Gastrocnemius medialis (tissue), 4 donors: ENCODE results near the gene HSP90AB1. TPM values are rescaled to one million over a fixed set of nuclear protein-coding genes. Genes with fewer than 3 reads are reported as not detected.

ENCODE experiments used
- ATAC-seq, 2 donors: fragments of 150-250 bp; one replicate each; pipeline ENCODE4 v1.9.1; 2016
- DNase-seq, 2 donors: peaks; one replicate each; pipeline ENCODE4 v3.0.0-alpha.2; 2019
- H3K27ac ChIP-seq, 4 donors: fragments of 200-600 bp; sonication (generic); 1 replicate in 1 of 4; 2 replicates in 3 of 4; pipeline ENCODE4 v1.5.1; 2016 to 2018; ENCODE audit warnings: mild to moderate bottlenecking in 2 of 4, moderate library complexity in 1 of 4
- H3K27me3 ChIP-seq, 3 donors: fragments of 200-600 bp; sonication (generic) in 2 of 3; 1 replicate in 1 of 3; 2 replicates in 2 of 3; pipeline versions ENCODE4 v1.5.1 to v1.6.0; 2016 to 2019; ENCODE audit warnings: mild to moderate bottlenecking in 1 of 3, moderate library complexity in 1 of 3
- H3K36me3 ChIP-seq, 2 donors: fragments of 200-600 bp; sonication (generic) in 1 of 2; one replicate each; pipeline ENCODE4 v1.5.1; 2017 to 2018
- H3K4me1 ChIP-seq, 2 donors: fragments of 200-600 bp; sonication (generic) in 1 of 2; one replicate each; pipeline ENCODE4 v1.5.1; 2016 to 2017; ENCODE audit warnings: mild to moderate bottlenecking in 2 of 2
- H3K4me3 ChIP-seq, 4 donors: fragments of 200-600 bp; sonication (generic) in 3 of 4; 1 replicate in 1 of 4; 2 replicates in 3 of 4; pipeline ENCODE4 v1.5.1; 2016 to 2019; ENCODE audit warnings: mild to moderate bottlenecking in 2 of 4
- H3K9me3 ChIP-seq, 3 donors: fragments of 200-600 bp; sonication (generic) in 2 of 3; 1 replicate in 1 of 3; 2 replicates in 2 of 3; pipeline ENCODE4 v1.5.1; 2016 to 2019
- CTCF ChIP-seq, 5 experiments: fragments of 450-650 bp in 3 of 5; fragments of 200-600 bp in 2 of 5; sonication (generic) in 2 of 5; IDR thresholded peaks in 4 of 5; conservative IDR thresholded peaks in 1 of 5; 1 replicate in 4 of 5; 2 replicates in 1 of 5; pipeline ENCODE4 v1.5.1; 2016 to 2019; ENCODE audit warnings: antibody characterized with exemption in 5 of 5, mild to moderate bottlenecking in 3 of 5, moderate library complexity in 3 of 5
- POLR2A ChIP-seq, 2 donors: fragments of 450-650 bp; IDR thresholded peaks; one replicate each; pipeline ENCODE4 v1.6.1; 2017; ENCODE audit warnings: antibody characterized with exemption in 2 of 2, mild to moderate bottlenecking in 2 of 2, moderate library complexity in 2 of 2
- in situ Hi-C, 4 donors: fragments of 200-750 bp; cut with MboI; loops; one replicate each; pipeline versions ENCODE4 v1.15.0 to v1.8.0; 2017; ENCODE audit warnings: low sequenced_read_pairs in 4 of 4
- intact Hi-C: fragments of 100-400 bp; cut with DNase I; formaldehyde crosslinking; loops from one replicate; pipeline ENCODE4 v1.15.1; 2023; ENCODE audit warnings: low total_unique reads
- total RNA-seq, 4 donors: library from RNA; depleted of rRNA; stranded (reverse); fragments of >200 nt; gene quantifications; one replicate each; pipeline versions ENCODE4 v1.1.0 to v1.2.3, GENCODE V29; 2016

HSP90AB1 gene
- total RNA-seq, 4 donors from 2014 or later: 878 to 1,576 (median 1,106) TPM

GRCh38 chr6:44249082-44249748 lies 2.3 kb downstream of the HSP90AB1 start:
- Histone ChIP-seq H3K27ac (peak overlapping the region; percentile 93 to 99 (median 98)), H3K4me1 (peaks cover 25 to 27% of the 10 kb centered on the region in 2 donors), H3K27me3 (no peaks in the 10 kb centered on the region), H3K4me3 (peak overlapping the region in 3 of 4 donors; percentile 83 to 98 (median 94)), H3K9me3 (no peaks in the 10 kb centered on the region), H3K36me3 (peaks cover 2 to 57% of the 10 kb centered on the region in 2 donors)
- intact Hi-C loops: loop anchor here (5.0 kb wide), 3 partner anchors 122 to 622 kb away; partner anchors contain the start of genes GTPBP2, MRPL14, TMEM63B and VEGFA
- ATAC-seq (no peak), DNase-seq (no peak)
- TF ChIP-seq CTCF (IDR thresholded peaks at IDR 0.05 in 4 of 5, conservative IDR thresholded peaks at IDR 0.05 in 1 of 5) (no peak), POLR2A (IDR thresholded peaks at IDR 0.05) (no peak)
- in situ Hi-C loops: loop anchor here in 1 of 4 donors (25.0 kb wide), 1 partner anchor 137 kb away; no protein-coding TSS in a partner anchor

DNA sequence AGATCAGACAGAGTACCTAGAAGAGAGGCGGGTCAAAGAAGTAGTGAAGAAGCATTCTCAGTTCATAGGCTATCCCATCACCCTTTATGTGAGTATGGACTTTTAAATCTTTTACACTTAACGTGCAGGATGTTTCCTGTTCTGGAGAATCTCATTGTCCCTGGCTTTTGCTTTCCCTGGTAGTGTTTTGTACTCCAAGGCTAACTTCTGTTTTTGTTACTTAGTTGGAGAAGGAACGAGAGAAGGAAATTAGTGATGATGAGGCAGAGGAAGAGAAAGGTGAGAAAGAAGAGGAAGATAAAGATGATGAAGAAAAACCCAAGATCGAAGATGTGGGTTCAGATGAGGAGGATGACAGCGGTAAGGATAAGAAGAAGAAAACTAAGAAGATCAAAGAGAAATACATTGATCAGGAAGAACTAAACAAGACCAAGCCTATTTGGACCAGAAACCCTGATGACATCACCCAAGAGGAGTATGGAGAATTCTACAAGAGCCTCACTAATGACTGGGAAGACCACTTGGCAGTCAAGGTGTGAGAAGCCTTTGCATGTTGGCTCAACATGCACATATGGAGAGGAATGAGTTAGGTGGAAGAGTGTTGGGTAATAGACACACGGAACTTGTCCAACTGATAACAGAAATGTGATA lies 3.3 kb downstream of the HSP90AB1 start:
- in situ Hi-C loops (no loop called here), intact Hi-C loops (no loop called here)
- H3K4me3 ChIP-seq: no peak overlapping the region
- TF ChIP-seq POLR2A (IDR thresholded peaks at IDR 0.05): no peak
- no peak for TF ChIP-seq CTCF (IDR thresholded peaks at IDR 0.05 in 4 of 5, conservative IDR thresholded peaks at IDR 0.05 in 1 of 5)
- peaks cover 25 to 27% of the 10 kb centered on the region in 2 donors for H3K4me1 ChIP-seq
- no peaks in the 10 kb centered on the region for H3K27me3 ChIP-seq
- H3K27ac ChIP-seq: peak overlapping the region in 3 of 4 donors; percentile 1 to 99 (median 33)
- no peaks in the 10 kb centered on the region for H3K9me3 ChIP-seq
- peaks cover 2 to 67% of the 10 kb centered on the region in 2 donors for H3K36me3 ChIP-seq
- DNase-seq: no peak
- ATAC-seq: no peak

DNA sequence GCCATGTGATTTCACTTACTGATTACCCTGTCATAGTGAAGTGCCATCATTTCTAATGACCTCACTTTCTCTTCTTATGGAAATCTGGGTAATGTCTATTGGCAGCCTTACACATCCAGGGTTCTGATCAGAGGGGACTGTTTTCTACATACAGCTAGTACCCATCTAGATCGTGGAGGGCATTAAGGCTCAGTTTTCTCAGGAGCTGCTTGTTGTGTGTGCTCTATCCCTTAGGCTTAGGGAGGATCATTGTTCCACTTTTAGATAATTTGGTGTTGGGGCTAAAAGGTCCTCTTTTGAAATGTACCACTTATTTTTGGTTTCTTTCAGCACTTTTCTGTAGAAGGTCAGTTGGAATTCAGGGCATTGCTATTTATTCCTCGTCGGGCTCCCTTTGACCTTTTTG lies 3.8 kb downstream of the HSP90AB1 start:
- intact Hi-C loops (no loop called here), in situ Hi-C loops (no loop called here)
- H3K36me3 ChIP-seq: peaks cover 2 to 67% of the 10 kb centered on the region in 2 donors
- H3K4me1 ChIP-seq: peaks cover 23 to 28% of the 10 kb centered on the region in 2 donors
- no peaks in the 10 kb centered on the region for H3K9me3 ChIP-seq
- H3K27ac ChIP-seq: peak overlapping the region in 3 of 4 donors; percentile 1 to 99 (median 33)
- H3K27me3 ChIP-seq: no peaks in the 10 kb centered on the region
- no peak for TF ChIP-seq CTCF (IDR thresholded peaks at IDR 0.05 in 4 of 5, conservative IDR thresholded peaks at IDR 0.05 in 1 of 5)
- no peak overlapping the region for H3K4me3 ChIP-seq
- ATAC-seq (no peak), DNase-seq (no peak)

GRCh38 chr6:44251576-44252524 lies 4.9 kb downstream of the HSP90AB1 start:
- TF ChIP-seq CTCF (IDR thresholded peaks at IDR 0.05 in 4 of 5, conservative IDR thresholded peaks at IDR 0.05 in 1 of 5) (no peak), POLR2A (IDR thresholded peaks at IDR 0.05) (no peak)
- in situ Hi-C loops (no loop called here), intact Hi-C loops (no loop called here)
- Histone ChIP-seq H3K36me3 (peaks cover 2 to 67% of the 10 kb centered on the region in 2 donors), H3K9me3 (no peaks in the 10 kb centered on the region), H3K27me3 (no peaks in the 10 kb centered on the region), H3K4me1 (peaks cover 29 to 39% of the 10 kb centered on the region in 2 donors), H3K27ac (peak overlapping the region in 1 of 4 donors; percentile 99), H3K4me3 (no peak overlapping the region)
- DNase-seq (no peak), ATAC-seq (no peak)
